VCaP (cell line): ENCODE results near the gene MARK3.

ENCODE experiments used
- H3K27ac ChIP-seq: fragments of 450-650 bp; 2 replicates; pipeline ENCODE4 v1.5.1; 2017
- TF ChIP-seq, protein P1 (sequence below): fragments of 450-650 bp; conservative IDR thresholded peaks from 2 replicates; pipeline ENCODE4 v1.5.1; 2017; ENCODE audit warnings: mild to moderate bottlenecking, moderate library complexity

MARK3 gene

DNA sequence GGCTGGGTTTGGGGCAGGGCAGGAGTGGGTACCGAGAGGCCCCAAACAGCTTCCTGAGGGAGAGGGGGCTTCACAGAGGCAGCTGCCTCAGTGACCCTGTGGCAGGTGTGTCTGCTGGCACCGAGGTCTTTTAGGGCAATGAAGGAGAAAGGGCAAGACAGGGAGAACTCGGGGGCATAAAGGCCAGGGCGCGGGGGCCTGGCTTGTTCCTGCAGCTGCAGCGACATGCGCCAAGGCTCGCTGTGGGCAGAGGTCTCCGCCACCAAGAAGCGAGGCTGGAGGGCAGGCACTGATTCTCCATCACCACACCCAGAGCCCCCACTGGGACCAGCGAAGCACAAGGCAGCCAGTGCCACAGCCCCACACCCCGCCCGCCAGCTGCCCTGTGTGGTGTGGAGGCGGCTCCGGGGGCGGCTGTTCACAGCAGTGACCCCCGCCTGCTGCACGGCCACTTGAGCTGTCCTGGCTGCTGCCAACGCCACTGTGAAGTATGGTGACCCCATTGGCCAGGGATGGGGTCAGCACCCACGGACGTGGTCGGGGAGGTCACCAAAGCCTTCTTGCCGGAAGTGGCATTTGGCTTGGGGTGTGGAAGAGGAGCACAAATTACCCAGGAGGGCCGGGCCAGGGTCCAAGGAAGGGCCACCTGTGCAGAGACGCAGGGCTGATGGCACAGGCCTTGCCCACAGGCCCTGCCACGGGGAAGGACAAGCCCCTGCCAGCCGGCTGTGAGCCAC, 160.9 kb downstream of the MARK3 start:
- no peak overlapping the region; the same call in 1 of the 2 replicates for H3K27ac ChIP-seq
- TF ChIP-seq, protein P1, sequence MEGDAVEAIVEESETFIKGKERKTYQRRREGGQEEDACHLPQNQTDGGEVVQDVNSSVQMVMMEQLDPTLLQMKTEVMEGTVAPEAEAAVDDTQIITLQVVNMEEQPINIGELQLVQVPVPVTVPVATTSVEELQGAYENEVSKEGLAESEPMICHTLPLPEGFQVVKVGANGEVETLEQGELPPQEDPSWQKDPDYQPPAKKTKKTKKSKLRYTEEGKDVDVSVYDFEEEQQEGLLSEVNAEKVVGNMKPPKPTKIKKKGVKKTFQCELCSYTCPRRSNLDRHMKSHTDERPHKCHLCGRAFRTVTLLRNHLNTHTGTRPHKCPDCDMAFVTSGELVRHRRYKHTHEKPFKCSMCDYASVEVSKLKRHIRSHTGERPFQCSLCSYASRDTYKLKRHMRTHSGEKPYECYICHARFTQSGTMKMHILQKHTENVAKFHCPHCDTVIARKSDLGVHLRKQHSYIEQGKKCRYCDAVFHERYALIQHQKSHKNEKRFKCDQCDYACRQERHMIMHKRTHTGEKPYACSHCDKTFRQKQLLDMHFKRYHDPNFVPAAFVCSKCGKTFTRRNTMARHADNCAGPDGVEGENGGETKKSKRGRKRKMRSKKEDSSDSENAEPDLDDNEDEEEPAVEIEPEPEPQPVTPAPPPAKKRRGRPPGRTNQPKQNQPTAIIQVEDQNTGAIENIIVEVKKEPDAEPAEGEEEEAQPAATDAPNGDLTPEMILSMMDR, result no peak

GRCh38 chr14:103546652-103547454, 161.6 kb downstream of the MARK3 start:
- no peak overlapping the region; the same call in 1 of the 2 replicates for H3K27ac ChIP-seq
- TF ChIP-seq, protein P1, result peak; percentile 85

- TF ChIP-seq, protein P1, result no peak
- H3K27ac ChIP-seq, result no peak overlapping the region
These were observed 162.3 kb downstream of the MARK3 start for GRCh38 chr14:103547455-103547940.

DNA sequence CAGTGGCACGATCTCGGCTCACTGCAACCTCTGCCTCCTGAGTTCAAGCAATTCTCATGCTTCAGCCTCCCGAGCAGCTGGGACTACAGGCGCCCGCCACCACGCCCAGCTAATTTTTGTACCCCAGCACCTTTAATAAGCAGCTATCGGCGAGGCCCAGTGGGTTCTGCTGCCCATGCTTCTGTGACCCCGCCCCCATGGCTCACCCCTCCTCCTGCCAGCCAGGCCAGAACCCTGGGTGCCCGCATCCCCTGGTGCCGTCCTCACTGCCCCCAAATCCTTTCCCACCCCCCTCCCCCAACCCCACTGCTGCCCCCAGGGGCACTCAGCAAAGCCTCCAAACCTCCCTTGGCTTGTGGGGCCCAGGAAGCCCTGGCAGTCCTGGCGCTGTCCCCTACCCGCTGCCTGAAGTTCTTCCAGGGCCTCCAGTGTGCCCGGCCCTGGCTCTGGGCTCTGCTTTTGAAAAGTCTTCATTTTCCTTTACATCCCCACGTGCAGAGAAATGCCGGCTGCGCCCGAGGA, 162.8 kb downstream of the MARK3 start:
- H3K27ac ChIP-seq, result no peak overlapping the region
- TF ChIP-seq, protein P1, result no peak

- 0 out of 2 replicates have a peak overlapping the region, but pooled peaks have one; percentile 14 for H3K27ac ChIP-seq
- TF ChIP-seq, protein P1, result no peak
These were observed 163.5 kb downstream of the MARK3 start for GRCh38 chr14:103548463-103549351.

- TF ChIP-seq, protein P1, result no peak
These were observed 164.4 kb downstream of the MARK3 start for GRCh38 chr14:103549361-103550311.

More at GRCh38 chr14:103549361-103550311, 164.4 kb downstream of the MARK3 start:
- H3K27ac ChIP-seq, result 0 out of 2 replicates have a peak overlapping the region, but pooled peaks have one; percentile 14
